OCI-LY1 (cell line): ENCODE data around the gene NUP42.

Source experiments
- H2AFZ ChIP-seq: fragments of 200-600 bp; sonication (generic), shearing (Covaris generic); 2 replicates; pipeline ENCODE4 v1.6.0; 2014; ENCODE audit warnings: antibody characterized with exemption, mild to moderate bottlenecking, low read length
- H3F3A ChIP-seq: fragments of 200-600 bp; sonication (generic), shearing (Covaris generic); 2 replicates; pipeline ENCODE4 v1.6.0; 2014; ENCODE audit warnings: mild to moderate bottlenecking, antibody characterized with exemption, low read length, moderate library complexity; ENCODE audit not compliant: insufficient read depth
- H3K27ac ChIP-seq: fragments of 200-600 bp; sonication (generic); 2 replicates; pipeline ENCODE4 v1.5.1; 2014; ENCODE audit warnings: low read length, mixed run types, mild to moderate bottlenecking, low read depth; ENCODE audit not compliant: poor library complexity, severe bottlenecking
- H3K27me3 ChIP-seq: fragments of 200-600 bp; sonication (generic); 2 replicates; pipeline ENCODE4 v1.6.0; 2014; ENCODE audit warnings: antibody characterized with exemption, mild to moderate bottlenecking, low read length, moderate library complexity; ENCODE audit not compliant: insufficient read depth
- H3K36me3 ChIP-seq: fragments of 200-600 bp; sonication (generic); 2 replicates; pipeline ENCODE4 v1.6.1; 2014; ENCODE audit warnings: mild to moderate bottlenecking, antibody characterized with exemption, low read length, moderate library complexity, mixed read lengths; ENCODE audit not compliant: insufficient read depth
- H3K4me1 ChIP-seq: fragments of 200-600 bp; sonication (generic); 2 replicates; pipeline ENCODE4 v1.5.1; 2014; ENCODE audit warnings: mild to moderate bottlenecking, low read length, moderate library complexity; ENCODE audit not compliant: insufficient read depth, severe bottlenecking
- H3K4me2 ChIP-seq: fragments of 200-600 bp; sonication (generic), shearing (Covaris generic); 2 replicates; pipeline ENCODE4 v1.6.1; 2014; ENCODE audit warnings: low read length
- H3K4me3 ChIP-seq: fragments of 200-600 bp; sonication (generic); 2 replicates; pipeline ENCODE4 v1.5.1; 2014; ENCODE audit warnings: low read length, low read depth, mild to moderate bottlenecking, mixed read lengths; ENCODE audit not compliant: poor library complexity, severe bottlenecking
- H3K79me2 ChIP-seq: fragments of 200-600 bp; shearing (Covaris generic); 2 replicates; pipeline ENCODE4 v1.6.1; 2016; ENCODE audit warnings: mixed run types, low read length, mixed read lengths; ENCODE audit not compliant: insufficient read depth
- H3K9ac ChIP-seq: fragments of 200-600 bp; sonication (generic), shearing (Covaris generic); 2 replicates; pipeline ENCODE4 v1.6.1; 2014; ENCODE audit warnings: mild to moderate bottlenecking, low read length, mixed read lengths
- H3K9me2 ChIP-seq: fragments of 200-600 bp; sonication (generic), shearing (Covaris generic); 2 replicates; pipeline ENCODE4 v1.6.1; 2014; ENCODE audit warnings: low read depth, mild to moderate bottlenecking, low read length, mixed read lengths
- H3K9me3 ChIP-seq: fragments of 200-600 bp; shearing (Covaris generic); 2 replicates; pipeline ENCODE4 v1.6.1; 2014; ENCODE audit warnings: low read length, mixed read lengths
- H4K20me1 ChIP-seq: fragments of 200-600 bp; sonication (generic), shearing (Covaris generic); 2 replicates; pipeline ENCODE4 v1.6.0; 2016; ENCODE audit warnings: mild to moderate bottlenecking, low read length; ENCODE audit not compliant: insufficient read depth
- CTCF ChIP-seq: fragments of 200-600 bp; sonication (generic), shearing (Covaris generic); IDR thresholded peaks from 2 replicates; pipeline ENCODE4 v1.5.1; 2017; ENCODE audit warnings: mild to moderate bottlenecking, antibody characterized with exemption, low read length, moderate library complexity, mixed read lengths
- EZH2 ChIP-seq: fragments of 200-600 bp; sonication (generic), shearing (Covaris generic); IDR thresholded peaks from 2 replicates; pipeline ENCODE4 v1.8.0; 2017; ENCODE audit warnings: borderline replicate concordance, mixed run types, mild to moderate bottlenecking, antibody characterized with exemption, low read length, moderate library complexity, mixed read lengths

The NUP42 gene

GRCh38 chr7:23208316-23208715, 26.5 kb downstream of the NUP42 start:
- H3K4me3 ChIP-seq = no peak overlapping the region
- no peak overlapping the region for H3K9ac ChIP-seq
- H3K9me3 ChIP-seq = no peaks in the 10 kb centered on the region
- no peaks in the 10 kb centered on the region for H3K9me2 ChIP-seq
- no peak overlapping the region for H3K4me2 ChIP-seq
- no peaks in the 10 kb centered on the region for H4K20me1 ChIP-seq
- no peaks in the 10 kb centered on the region for H3K27me3 ChIP-seq
- no peak for TF ChIP-seq EZH2
- TF ChIP-seq CTCF = no peak
- no peaks in the 10 kb centered on the region for H3F3A ChIP-seq
- H3K27ac ChIP-seq = no peak overlapping the region
- no peaks in the 10 kb centered on the region for H3K79me2 ChIP-seq
- H3K36me3 ChIP-seq = peaks cover 8% of the 10 kb centered on the region; the same call in 1 of the 2 replicates
- no peaks in the 10 kb centered on the region for H3K4me1 ChIP-seq
- H2AFZ ChIP-seq = no peak overlapping the region

GRCh38 chr7:23210506-23210905, 28.7 kb downstream of the NUP42 start:
- no peaks in the 10 kb centered on the region for H3K79me2 ChIP-seq
- no peak for TF ChIP-seq EZH2
- no peak for TF ChIP-seq CTCF
- H3K9me3 ChIP-seq = no peaks in the 10 kb centered on the region
- no peaks in the 10 kb centered on the region for H3K4me1 ChIP-seq
- H3K36me3 ChIP-seq = no peaks in the 10 kb centered on the region
- H3K4me2 ChIP-seq = no peak overlapping the region
- no peaks in the 10 kb centered on the region for H3F3A ChIP-seq
- no peak overlapping the region for H3K4me3 ChIP-seq
- no peaks in the 10 kb centered on the region for H3K9me2 ChIP-seq
- no peak overlapping the region for H3K27ac ChIP-seq
- no peak overlapping the region for H2AFZ ChIP-seq
- H4K20me1 ChIP-seq = no peaks in the 10 kb centered on the region
- no peak overlapping the region for H3K9ac ChIP-seq
- H3K27me3 ChIP-seq = no peaks in the 10 kb centered on the region

GRCh38 chr7:23211589-23211988, 29.7 kb downstream of the NUP42 start:
- TF ChIP-seq CTCF (no peak), EZH2 (no peak)

More at GRCh38 chr7:23211589-23211988, 29.7 kb downstream of the NUP42 start:
- no peak overlapping the region for H3K4me2 ChIP-seq
- no peak overlapping the region for H3K4me3 ChIP-seq
- H3K9me3 ChIP-seq = no peaks in the 10 kb centered on the region
- no peaks in the 10 kb centered on the region for H3K79me2 ChIP-seq
- H3K9me2 ChIP-seq = no peaks in the 10 kb centered on the region
- H3F3A ChIP-seq = no peaks in the 10 kb centered on the region
- H2AFZ ChIP-seq = no peak overlapping the region
- no peaks in the 10 kb centered on the region for H3K36me3 ChIP-seq
- H3K9ac ChIP-seq = no peak overlapping the region
- H3K27ac ChIP-seq = no peak overlapping the region
- no peaks in the 10 kb centered on the region for H3K4me1 ChIP-seq
- H3K27me3 ChIP-seq = no peaks in the 10 kb centered on the region
- no peaks in the 10 kb centered on the region for H4K20me1 ChIP-seq
